HG03060 (cell line): ENCODE results near the gene SPATA31A7.
"Not testable (repeated sequence)": the region's sequence is repeated elsewhere in the genome, so short reads cannot be mapped to it uniquely, and the experiment has no call there.

Source experiments
- ATAC-seq: cut with Tn5 transposase; IDR thresholded peaks from one replicate; pipeline ENCODE4 v1.9.1; 2021; ENCODE audit warnings: low read depth, moderate number of reproducible peaks; ENCODE audit not compliant: unreplicated experiment

Gene SPATA31A7

GRCh38 chr9:61189736-61190135, at the start of gene SPATA31A7:
Gene SPATA31A7 (plus strand): TSS chr9:61190036. CDS start chr9:61190065, 29 bp downstream.
- ATAC-seq, result not testable (repeated sequence)

GRCh38 chr9:61226438-61226837, 36.6 kb downstream of the SPATA31A7 start:
- not testable (repeated sequence) for ATAC-seq
